Right forelimb (tissue), 1 donor: Measurements from ENCODE around the gene TMTC2.
"Not testable (repeated sequence)": the region's sequence is repeated elsewhere in the genome, so short reads cannot be mapped to it uniquely, and the experiment has no call there.

Source experiments
- DNase-seq: peaks from one replicate; pipeline ENCODE4 v3.0.0-alpha.2; 2018

Gene TMTC2

DNA sequence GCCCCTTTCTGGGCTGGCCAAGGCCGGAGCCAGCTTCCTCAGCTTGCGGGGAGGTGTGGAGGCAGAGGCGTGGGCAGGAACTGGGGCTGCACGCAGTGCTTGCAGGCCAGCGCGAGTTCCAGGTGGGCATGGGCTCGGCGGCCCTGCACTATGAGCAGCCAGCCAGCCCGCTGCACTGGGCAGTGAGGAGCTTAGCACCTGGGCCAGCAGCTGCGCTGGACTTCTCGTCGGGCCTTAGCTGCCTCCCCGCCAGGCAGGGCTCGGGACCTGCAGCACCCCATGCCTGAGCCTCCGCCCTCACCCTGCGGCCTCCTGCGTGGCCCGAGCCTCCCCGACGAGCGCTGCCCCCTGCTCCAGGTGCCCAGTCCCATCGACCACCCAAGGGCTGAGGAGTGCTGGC lies 42.0 kb downstream of the TMTC2 start:
- no peak for DNase-seq

DNA sequence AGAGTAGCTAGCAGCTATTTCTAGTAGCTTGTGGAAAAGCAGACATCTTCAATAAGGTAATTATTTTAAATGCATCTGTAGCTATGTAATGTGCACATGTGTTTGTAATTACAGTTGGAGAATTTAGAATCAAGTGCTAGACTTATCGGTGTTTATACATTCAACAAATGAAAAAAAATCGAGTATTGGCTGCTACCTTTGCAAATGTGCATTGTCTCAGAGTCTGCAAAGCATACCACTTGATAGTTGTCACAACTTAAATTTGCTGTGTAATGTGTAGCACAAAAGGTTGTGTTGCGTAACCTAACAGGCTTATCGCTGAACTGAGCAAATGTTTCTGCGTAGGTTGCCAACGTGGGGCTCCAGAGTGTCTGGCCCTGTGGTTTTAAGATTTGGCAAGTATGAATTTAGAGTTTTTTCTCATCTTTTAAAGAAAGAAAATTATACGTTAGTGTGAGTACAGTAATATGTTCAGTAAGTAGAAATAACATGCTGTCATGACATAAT lies 44.3 kb downstream of the TMTC2 start:
- DNase-seq: no peak

DNA sequence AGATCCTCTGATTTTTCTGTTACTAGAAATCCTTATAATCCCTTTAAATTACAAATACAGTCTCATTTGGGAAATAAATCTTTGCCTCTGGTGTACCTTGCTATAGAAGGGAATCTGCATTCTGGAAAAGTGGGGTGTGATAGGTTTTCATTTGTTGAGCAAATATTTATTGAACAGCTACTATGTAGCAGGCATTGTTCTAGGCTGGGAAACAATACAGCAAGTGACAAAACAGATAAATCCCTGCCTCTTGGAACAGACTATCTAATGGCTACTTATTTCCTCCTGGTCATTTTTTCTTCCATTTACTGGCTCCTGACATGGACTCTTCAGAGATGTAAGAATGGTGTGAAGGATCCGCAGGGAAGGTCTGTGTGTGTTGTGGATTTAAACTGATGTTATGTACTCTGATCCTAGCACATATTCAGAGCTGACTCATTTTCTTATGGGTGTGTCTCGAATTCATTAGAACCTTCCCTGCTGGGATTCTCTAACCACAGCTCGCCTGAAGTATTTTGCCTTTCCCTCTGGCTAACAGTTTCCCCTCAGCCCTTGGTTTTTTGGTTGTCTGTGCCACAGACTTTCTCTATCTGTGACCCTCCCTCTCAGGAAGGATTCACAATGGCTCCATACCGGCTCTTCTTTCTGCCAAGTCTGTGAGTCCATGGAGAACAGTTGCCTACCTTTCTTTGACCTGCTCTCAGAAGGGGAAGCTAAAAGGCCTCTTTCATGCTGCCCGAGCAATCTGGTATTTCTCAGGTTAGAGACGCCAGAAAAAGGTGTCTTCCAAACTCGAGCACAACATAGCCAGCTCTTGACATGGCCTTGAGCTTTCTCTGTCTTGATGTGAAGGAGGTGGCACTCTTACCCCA lies 53.7 kb downstream of the TMTC2 start:
- DNase-seq: no peak

DNA sequence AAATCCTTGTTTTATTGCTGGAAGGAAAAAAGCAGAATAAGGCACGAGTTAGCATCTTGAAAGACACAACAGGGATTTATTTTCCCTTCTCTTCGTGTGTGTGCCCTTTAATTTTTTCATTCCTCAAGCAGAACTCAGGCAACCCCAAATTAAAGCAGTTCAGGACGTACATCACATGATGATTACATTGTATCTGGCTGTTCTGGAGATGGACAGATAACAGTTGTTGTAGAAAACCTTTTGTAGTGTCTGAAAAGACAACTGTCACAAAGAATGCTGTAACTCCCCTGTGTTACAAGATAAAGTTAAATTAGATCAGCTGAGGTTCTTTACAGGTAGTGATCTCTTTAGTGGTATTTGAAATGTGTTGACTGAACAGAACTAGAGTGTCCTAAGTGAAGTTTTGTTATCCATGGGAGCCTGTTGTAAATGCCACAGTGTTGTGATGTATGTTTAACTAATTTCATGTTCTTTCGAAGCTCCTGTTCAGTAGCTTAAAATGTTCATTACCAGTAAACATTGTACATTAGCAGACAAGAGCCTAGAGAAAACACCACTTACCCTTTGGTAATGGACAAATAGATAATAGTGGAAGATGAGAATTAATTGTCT lies 58.5 kb downstream of the TMTC2 start:
- DNase-seq: no peak

DNA sequence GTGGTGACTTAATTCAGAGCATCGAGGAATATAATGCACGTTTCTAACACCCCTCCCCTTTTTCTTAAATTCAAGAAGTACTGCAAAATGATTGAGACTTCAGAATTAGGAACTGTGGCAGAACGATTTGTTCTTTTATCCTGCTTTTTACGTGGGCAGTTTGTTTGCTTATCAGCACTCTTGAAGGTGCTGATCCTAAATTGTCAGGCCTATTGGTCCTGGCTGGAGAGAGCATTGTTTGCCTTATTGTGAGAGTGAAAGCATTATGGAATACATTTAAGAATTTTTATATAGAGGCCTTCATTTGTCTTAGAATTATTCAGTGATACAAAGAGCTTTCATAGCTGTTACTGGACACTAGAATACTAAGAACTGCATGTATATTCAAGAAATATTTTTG lies 59.1 kb downstream of the TMTC2 start:
- DNase-seq: no peak

DNA sequence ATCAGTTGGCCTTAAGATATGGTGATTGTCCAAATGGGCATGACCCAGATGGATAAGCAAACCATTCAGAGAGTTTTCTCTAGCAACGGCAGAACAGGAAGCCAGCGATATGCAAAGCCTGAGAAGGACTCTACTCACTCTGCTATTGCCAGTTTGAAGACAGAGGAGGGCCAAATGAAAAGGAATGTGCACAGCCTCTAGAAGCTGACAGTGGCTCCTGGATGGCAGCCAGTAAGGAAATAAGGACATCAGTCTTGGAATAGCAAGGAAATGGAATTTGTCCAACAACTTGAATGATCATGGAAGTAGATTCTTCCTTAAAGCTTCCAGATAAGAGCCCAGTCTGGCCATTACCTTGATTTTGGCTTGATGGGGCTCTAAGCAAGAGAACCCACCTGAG lies 60.0 kb downstream of the TMTC2 start:
- no peak for DNase-seq

DNA sequence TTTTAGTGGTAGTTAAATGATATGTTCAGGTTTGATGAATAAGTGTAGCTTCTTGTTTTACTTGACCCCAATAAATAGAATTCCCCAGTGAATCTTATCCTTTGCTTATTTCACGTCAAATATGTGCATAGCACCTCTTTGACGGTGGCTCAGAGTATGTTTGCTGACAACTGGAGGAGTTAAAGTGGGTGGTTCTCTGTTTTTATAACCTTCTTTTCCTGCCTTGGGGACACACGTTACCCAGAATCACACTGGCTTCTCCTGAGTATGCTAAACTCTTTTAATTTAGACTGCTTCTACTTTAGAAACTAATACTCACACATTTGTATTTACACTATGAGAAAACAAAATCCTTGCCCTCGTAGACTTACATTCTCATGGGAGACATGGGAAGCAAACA lies 62.3 kb downstream of the TMTC2 start:
- DNase-seq: no peak

DNA sequence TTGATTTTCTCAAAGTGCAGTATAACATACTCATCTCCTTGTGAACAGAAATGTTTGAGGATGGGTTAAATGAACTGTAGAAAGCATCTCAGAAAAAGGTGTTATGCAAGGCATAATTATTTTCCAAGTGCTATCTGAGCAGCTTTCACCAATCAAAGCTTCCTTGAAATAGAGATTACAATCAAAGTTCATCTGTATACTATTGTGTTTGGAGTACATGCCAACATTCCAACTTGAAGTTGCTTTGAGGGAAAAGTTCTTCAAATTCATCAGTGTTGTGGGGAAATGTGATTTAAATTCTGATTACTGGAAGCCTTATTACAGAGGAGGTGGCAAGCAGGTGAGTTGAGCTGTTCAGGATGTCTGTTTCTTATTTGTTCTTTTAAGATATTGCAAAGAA lies 68.2 kb downstream of the TMTC2 start:
- DNase-seq: no peak

DNA sequence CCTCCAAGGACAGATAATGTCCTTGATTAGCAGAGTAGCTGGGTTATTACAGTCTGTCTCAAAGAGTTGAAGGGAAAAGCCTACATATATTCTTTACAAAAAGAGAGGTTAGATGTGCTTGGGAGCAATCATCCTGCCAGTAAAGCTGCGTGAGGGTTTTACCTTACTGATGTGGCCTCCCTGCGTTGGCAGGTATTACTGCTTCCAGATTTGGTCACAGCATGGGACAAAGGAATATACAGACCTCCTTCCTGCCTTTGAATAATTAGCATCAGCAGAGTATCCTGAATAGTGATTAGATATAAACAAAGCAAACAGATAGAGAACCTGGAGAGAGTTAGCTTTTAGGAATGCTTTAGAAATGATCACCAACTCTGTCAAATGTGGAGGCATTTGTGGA lies 69.6 kb downstream of the TMTC2 start:
- no peak for DNase-seq

DNA sequence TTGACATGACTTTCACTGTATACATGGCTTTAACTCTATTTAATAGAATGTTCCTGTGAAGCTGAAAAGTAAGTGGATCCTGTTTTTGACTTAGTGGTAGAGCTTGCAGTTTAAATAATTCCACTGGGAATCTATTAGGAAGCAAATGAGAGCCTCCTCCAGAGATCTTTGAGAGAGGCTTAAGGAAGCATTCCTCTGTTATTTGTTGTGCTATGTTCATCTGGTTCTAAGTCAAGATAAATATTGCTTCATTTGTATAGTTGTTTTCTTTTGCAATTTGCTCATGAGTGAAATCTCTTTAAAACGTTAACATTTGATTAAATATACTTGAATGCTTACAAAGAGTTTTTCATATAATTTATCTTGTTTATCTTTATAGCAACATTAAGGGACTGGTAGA lies 70.4 kb downstream of the TMTC2 start:
- DNase-seq: no peak

DNA sequence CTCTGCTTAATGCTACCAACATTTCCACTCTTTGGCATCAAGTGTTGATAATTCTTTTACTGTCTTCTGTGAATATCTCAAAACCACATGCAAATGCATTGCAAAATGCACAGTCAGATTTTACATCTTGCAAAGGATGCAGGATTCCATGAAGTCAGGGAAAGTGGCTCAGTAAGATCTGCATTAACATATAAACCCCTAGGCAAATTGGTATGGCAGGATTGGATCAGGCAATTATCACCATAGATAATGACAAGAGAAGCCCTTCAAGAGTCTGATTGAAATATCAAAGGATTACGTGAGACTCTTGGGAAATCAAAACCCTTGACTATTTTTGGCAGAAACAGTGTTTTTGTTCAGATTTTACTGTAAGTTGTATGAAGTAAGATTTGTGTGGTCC lies 71.0 kb downstream of the TMTC2 start:
- DNase-seq: no peak

DNA sequence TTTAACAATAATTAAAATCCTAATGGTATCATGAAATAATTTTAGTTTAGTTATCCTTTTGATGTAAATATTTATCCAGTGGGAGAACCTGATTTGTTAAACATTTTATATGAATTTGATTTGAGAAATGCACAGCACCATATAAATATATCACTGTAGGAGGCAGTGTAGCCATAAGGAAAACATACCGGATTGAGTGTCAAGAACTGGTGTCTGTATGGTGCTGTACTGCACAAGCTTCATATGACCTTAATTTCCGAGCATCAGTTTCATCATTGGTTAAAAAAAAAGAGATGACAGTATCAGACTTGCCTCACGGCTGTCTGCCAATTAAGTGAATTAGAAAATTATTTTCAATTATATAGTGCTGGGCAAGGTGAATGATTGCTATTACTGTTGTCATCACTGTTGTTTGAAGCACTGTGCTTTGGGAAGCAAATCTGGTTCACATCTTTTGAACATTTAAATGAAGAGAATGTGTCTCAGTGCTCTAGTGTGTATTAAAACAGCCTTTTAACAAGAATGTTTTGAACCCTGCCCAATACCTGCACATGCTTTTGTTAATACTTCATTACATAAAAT lies 72.1 kb downstream of the TMTC2 start:
- DNase-seq: no peak

DNA sequence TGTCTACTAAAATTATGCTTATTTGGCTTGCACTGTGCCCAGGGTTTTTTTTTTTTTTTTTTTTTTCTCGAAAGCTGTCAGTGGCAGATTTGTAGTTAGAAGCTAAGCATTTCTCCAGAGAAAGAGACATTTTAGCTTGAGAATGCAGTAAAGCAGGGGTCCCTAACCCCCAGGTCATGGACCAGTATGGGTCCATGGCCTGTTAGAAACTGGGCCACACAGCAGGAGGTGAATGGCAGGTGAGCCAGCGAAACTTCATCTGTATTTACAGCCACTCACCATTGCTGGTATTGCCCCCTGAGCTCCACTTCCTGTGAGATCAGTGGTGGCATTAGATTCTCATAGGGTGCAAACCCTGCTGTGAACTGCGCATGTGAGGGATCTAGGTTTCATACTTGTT lies 73.7 kb downstream of the TMTC2 start:
- DNase-seq: no peak

DNA sequence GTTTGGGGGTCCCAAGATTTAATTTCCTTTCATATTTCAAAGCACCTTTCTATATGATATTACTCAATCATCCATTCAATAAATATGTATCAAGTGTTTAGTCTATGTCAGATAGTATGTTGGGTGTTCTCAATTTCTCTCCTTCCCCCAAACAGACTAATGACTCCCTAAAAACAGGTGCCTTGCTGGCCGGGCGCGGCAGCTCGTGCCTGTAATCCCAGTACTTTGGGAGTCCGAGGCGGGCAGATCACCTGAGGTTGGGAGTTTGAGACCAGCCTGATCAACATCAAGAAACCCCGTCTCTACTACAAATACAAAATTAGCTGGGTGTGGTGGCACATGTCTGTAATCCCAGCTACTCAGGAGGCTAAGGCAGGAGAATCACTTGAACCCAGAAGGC lies 78.5 kb downstream of the TMTC2 start:
- DNase-seq: not testable (repeated sequence)

DNA sequence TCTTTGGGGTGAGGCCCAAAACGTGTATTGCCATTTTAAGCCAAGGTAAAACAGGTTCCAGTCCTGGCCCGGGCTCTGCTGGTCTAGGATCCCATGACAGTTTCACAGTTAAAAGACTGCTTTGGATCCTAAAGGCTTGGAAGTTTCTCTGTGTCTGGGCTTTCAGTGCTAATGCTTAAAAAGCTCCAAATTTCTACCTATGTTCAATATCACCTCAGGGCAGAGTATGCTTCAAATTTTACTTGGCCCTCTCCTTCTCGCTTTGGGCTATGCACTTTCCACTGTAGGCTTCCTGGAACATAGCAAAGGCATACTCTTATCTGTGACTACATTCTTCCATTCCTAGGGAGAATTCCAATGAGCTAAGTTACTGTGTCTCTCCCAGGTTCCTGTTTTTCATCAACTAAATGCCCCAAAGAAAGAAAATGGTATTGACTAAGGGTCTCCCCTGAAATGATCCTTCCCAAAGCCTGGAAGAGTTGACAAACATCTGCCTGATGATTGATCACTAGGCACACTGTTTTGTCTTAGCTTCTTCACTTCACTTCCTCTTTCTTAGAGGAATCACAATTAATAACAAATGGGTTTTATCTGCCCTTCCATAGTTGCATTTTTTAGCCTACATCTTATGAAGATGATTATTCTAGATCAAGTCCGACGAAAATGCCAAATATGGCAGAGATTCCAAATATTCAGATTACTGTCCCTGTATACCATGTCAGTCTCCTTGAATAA lies 79.4 kb downstream of the TMTC2 start:
- DNase-seq: no peak

DNA sequence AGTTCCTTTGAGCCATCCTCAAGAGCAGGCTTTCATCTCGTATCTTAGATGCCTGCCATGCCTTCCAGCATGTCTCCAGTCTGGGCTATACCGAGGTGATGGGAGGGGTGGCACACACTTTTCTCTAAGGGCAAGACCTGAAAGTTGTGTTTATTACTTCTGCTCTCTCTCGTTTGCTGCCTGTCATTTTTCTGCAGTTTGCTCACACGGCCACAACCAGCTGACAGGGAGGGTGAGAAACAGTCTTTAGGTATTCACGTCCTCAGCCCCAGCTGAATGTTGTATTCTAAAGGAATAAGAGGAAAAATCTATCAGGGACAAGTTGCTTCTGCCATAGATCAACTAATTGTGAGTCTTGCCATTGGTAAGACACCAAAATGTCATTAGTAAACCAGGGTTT lies 88.0 kb downstream of the TMTC2 start:
- no peak for DNase-seq

DNA sequence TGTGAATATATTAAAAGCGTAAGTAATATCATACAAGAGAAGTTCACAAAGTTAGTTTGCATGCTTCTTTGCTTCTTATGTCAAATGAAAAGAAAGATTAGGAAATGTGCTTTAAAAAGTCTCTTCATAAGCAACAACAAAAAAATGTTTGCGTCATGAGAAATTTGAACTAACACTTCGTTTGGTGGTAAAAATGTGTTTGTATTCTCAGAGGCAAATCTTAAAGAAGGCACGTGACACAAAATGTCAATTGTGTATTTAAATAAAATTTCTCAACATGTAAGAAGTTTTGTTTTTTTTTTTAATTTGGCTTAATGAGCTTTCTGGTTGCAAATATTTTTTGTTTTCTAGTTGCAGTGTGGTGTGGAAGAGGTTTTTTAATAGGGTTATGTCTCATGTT lies 93.8 kb downstream of the TMTC2 start:
- DNase-seq: no peak

DNA sequence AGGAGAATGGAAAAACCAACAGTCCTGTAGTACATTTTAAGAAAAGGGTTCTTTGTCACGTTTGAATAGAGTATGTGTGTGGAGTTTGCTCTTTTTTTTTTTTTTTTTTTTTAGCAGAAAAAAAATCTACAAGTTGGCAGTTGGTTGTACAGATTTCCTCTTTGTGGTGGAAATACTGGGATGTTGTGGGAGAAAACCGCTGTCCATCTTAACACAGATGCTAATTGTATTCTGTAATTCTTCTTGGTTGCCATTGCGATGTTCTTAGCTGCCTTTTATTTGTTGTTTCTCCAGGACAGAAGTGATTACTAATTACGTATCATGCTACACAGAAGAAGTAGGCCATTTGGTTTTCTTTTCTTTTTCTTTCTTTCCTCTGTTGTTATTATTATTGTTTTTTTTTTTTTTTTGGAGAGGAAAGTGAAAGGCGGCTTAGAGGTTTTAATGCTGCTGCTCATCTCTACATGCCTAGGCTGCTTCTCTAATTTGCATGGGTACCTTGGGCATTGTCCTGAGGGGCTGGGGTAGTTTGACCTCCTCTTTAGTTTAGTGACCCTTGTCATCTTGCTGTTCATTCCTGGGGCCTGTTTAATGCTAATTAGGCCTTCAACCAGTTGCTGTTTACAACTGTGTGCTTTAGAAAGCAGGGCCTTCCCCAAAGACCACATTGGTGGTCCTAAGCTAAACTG lies 94.7 kb downstream of the TMTC2 start:
- DNase-seq: no peak

DNA sequence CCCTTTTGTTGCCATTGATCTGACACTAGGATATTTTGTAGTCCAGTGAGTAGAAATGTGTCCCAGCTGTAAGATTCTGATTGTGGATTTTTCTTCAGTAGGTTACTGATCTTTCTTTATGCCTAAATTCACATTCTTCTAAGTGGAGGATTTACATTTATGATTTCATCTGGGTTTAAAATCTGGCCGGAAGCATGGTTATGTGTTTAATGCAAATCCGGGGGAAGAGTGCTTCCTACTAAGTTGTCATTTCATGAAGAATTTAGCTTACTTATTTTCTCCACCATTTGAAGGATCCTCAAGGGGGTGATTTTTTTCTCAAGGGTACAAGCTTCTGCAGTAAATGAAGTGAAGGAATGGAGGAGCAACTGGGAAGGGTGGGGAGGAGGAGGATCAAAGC lies 96.7 kb downstream of the TMTC2 start:
- no peak for DNase-seq

DNA sequence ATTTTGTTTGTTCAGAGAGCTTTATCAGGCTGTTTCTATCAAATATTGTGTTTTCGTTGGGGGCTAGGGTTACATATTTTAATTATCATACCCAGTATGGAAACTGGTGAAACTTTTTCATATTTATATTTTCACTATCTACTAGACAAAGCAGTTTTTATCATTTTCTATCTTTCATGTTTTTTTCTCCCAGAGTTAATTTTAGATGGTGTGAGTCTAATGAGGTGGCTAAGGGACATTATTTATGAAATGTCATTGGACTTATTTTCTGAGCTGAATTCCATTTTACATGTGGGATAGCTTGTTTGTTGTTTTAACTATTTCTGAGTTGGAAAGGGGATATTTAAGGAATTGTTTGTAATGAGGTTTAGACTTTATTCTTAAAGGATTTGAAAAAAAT lies 100.3 kb downstream of the TMTC2 start:
- no peak for DNase-seq

DNA sequence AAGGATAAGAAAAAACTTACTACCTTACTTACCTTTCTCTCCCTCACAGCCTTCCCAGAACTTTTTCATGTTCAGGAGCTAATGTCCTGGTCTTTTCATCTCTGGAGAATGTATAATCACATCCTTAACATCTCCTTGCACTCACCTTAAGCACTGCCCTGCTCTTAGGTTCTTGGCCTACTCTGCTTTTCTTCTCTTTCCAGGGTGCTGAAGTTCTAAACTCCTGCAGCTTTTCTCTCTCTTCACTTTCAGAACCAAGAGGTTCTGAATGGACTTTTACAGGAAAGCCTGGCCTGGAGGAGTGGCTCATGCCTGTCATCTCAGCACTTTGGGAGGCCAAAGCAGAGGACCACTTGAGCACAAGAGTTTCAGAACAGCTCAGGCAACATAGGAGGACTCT lies 101.9 kb downstream of the TMTC2 start:
- DNase-seq: no peak

DNA sequence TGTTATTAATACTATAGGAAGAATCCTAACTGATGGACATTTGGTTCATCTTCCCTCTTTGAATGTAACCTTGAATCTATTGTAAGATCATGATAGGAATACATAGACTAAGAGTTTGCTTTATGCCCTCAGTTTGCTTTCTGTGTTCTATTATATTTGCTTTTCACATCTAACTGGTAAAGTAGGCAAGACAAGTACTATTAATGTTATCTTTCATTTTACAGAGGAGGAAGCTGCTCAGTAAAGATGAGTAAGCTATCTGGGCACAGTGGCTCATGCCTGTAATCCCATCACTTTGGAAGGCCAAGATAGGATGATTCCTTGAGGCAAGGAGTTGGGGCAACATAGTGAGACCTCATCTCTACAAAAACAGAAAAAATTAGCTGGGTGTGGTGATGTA lies 103.0 kb downstream of the TMTC2 start:
- DNase-seq: no peak

DNA sequence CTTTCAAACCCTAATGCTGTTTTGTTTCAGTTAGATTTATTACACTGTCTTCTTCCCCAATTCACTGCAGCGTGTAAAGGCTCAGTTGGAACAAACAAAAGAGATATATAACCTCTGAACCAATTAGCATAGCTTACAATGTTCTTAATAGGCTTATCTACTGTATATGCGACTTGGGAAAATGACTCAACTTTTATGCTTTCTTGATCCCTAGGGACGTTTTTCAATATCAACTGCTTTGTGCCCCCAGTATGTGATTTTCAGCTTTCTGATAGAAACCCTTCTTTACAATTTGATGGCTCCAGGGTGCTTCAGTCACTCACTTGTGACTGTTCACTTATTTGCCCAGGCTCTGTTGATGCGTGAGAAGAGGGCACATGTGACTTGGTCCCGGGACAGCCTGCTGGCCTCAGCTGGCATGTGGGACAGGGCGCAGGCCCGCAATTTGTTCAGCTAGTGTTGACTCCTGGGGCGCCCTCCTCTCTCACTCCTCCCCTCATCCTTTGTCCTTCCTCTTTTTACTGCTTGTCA lies 107.1 kb downstream of the TMTC2 start:
- no peak for DNase-seq
